GM23338 (cell line): ENCODE data around the gene CYB561D2. TPM values are rescaled to one million over a fixed set of nuclear protein-coding genes. Genes with fewer than 3 reads are reported as not detected.

Experiments used
- ATAC-seq: fragments of 200-7000 bp; cut with Tn5 transposase; 3 replicates; pipeline ENCODE4 v1.9.1; 2020
- DNase-seq: peaks from one replicate; pipeline ENCODE4 v3.0.0-alpha.2; 2015; ENCODE audit warnings: low spot score
- H2AFZ ChIP-seq: fragments of 200-600 bp; sonication (generic); 2 replicates; pipeline ENCODE4 v1.8.0; 2016; ENCODE audit warnings: antibody characterized with exemption, mild to moderate bottlenecking, moderate library complexity
- H3F3A ChIP-seq: fragments of 200-600 bp; sonication (generic); replicated peaks from 2 replicates; pipeline ENCODE4 v1.8.0; 2017; ENCODE audit warnings: antibody characterized with exemption, mixed run types, low read depth
- H3K27ac ChIP-seq: fragments of 200-600 bp; sonication (generic); 2 replicates; pipeline ENCODE4 v1.6.1; 2016; ENCODE audit warnings: low read depth
- H3K27me3 ChIP-seq: fragments of 200-600 bp; sonication (generic); 2 replicates; pipeline ENCODE4 v1.8.0; 2016; ENCODE audit warnings: mild to moderate bottlenecking, mixed run types, moderate library complexity; ENCODE audit not compliant: insufficient read depth
- H3K36me3 ChIP-seq: fragments of 200-600 bp; sonication (generic); 2 replicates; pipeline ENCODE4 v1.8.0; 2016; ENCODE audit warnings: mild to moderate bottlenecking; ENCODE audit not compliant: insufficient read depth
- H3K4me1 ChIP-seq: fragments of 200-600 bp; sonication (generic); 2 replicates; pipeline ENCODE4 v1.8.0; 2016; ENCODE audit warnings: mild to moderate bottlenecking, moderate library complexity; ENCODE audit not compliant: insufficient read depth
- H3K4me2 ChIP-seq: fragments of 200-600 bp; sonication (generic); 2 replicates; pipeline ENCODE4 v1.7.1; 2017; ENCODE audit warnings: mixed run types
- H3K4me3 ChIP-seq: fragments of 200-600 bp; sonication (generic); 2 replicates; pipeline ENCODE4 v1.6.1; 2016; ENCODE audit warnings: mixed run types
- H3K79me2 ChIP-seq: fragments of 200-600 bp; sonication (generic); replicated peaks from 2 replicates; pipeline ENCODE4 v1.8.0; 2017; ENCODE audit warnings: mild to moderate bottlenecking; ENCODE audit not compliant: insufficient read depth
- H3K9me2 ChIP-seq: fragments of 200-600 bp; sonication (generic); 2 replicates; pipeline ENCODE4 v1.8.0; 2017; ENCODE audit not compliant: insufficient read depth
- H4K20me1 ChIP-seq: fragments of 200-600 bp; sonication (generic); replicated peaks from 2 replicates; pipeline ENCODE4 v1.8.0; 2017; ENCODE audit warnings: mild to moderate bottlenecking; ENCODE audit not compliant: insufficient read depth
- H3K27ac Mint-ChIP-seq: 2 replicates; pipeline ENCODE4 v1.8.0; 2020; ENCODE audit warnings: inconsistent platforms, mild to moderate bottlenecking, moderate library complexity, mixed read lengths
- H3K27me3 Mint-ChIP-seq: 3 replicates; pipeline ENCODE4 v1.8.0; 2022; ENCODE audit warnings: low read depth, mild to moderate bottlenecking, moderate library complexity, mixed read lengths, inconsistent platforms; ENCODE audit not compliant: insufficient read depth, poor library complexity
- H3K36me3 Mint-ChIP-seq: 3 replicates; pipeline ENCODE4 v1.8.0; 2021; ENCODE audit warnings: low read depth, mild to moderate bottlenecking, inconsistent platforms, moderate library complexity, mixed read lengths
- H3K4me1 Mint-ChIP-seq: 3 replicates; pipeline ENCODE4 v1.8.0; 2020; ENCODE audit warnings: mild to moderate bottlenecking, inconsistent platforms, mixed read lengths
- H3K4me3 Mint-ChIP-seq: 3 replicates; pipeline ENCODE4 v1.8.0; 2021; ENCODE audit warnings: moderate library complexity, mild to moderate bottlenecking, inconsistent platforms, mixed read lengths
- H3K9me3 Mint-ChIP-seq: 3 replicates; pipeline ENCODE4 v1.8.0; 2020; ENCODE audit warnings: moderate library complexity, mild to moderate bottlenecking, inconsistent platforms, mixed read lengths
- EZH2 ChIP-seq: fragments of 200-600 bp; sonication (generic); IDR thresholded peaks from one replicate; pipeline ENCODE4 v1.8.0; 2017; ENCODE audit warnings: antibody characterized with exemption, mild to moderate bottlenecking, low read depth; ENCODE audit not compliant: unreplicated experiment
- JUNB ChIP-seq: IDR thresholded peaks from one replicate; pipeline ENCODE4 v1.6.1; 2016; ENCODE audit warnings: antibody characterized with exemption; ENCODE audit not compliant: unreplicated experiment
- STAT1 ChIP-seq: IDR thresholded peaks from one replicate; pipeline ENCODE4 v1.6.1; 2016; ENCODE audit warnings: antibody characterized with exemption; ENCODE audit not compliant: unreplicated experiment
- ZNF331 ChIP-seq: fragments of 250-450 bp; sonication (Bioruptor Pico); IDR thresholded peaks from 2 replicates; pipeline ENCODE4 v1.5.0; 2020; ENCODE audit warnings: low read depth, mild to moderate bottlenecking, moderate library complexity
- polyA plus RNA-seq: library from polyadenylated mRNA; unstranded; fragments of >200 nt; fragmentation: Nextera tagmentation; extraction: Ambion mirVana; gene quantifications from 2 replicates; pipeline ENCODE4 v1.2.1, GENCODE V29; 2016
- total RNA-seq: library from RNA; depleted of rRNA; stranded (reverse); fragments of >200 nt; shearing (Covaris generic); gene quantifications from 2 replicates; pipeline ENCODE4 v1.2.3, GENCODE V29; 2014
- TF ChIP-seq, protein P1 (sequence below): IDR thresholded peaks from one replicate; pipeline ENCODE4 v1.6.1; 2018; ENCODE audit warnings: antibody characterized with exemption; ENCODE audit not compliant: unreplicated experiment

Gene CYB561D2
- total and polyA plus RNA-seq, 2 experiments from 2014 or later, result 10.1 to 18.2 TPM

DNA sequence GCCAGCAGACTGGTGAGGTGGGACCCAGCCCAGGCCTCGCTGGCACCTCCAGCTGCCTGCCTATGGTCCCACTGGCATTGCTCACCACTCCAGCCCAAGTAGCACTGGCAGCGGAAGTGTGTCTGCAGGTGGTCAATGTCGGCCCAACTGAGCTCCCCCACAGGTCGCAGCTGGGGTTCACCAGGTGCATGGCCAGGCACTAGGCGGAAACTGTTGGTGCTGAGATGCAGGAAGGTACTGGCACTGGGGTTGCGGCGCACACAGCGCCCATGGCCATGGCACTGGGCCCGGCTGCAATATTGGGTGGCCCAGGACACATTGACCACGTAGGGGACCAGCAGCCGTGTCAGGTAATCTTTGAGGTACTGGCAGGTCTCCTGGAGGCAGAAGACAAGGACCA is 32.5 kb upstream of the CYB561D2 start:
- peaks cover 8% of the 10 kb centered on the region for H3K36me3 ChIP-seq

DNA sequence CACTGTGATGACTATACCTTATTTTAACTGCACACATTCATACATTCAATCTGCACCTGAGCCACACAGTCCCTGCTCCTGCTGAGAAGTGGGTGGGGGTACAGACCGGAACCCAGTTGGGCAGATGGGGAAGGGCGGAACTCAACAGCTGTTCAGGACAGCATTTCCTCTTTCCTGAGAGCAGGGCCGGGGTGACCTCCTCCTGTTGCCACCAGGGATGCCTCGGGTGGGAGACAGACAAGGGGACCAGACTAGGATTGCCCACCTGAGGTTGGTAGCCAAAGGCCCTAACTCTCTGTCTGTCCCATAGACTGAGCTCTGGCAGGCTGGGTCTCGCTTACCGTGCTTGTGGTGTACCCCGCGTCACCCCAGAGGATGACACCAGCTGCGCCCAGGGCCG is 32.0 kb upstream of the CYB561D2 start:
- DNase-seq (no peak), ATAC-seq (no peak)
- Histone ChIP-seq H3F3A (peaks cover 20% of the 10 kb centered on the region; the same call in 1 of the 2 replicates), H3K27ac (no peak overlapping the region), H3K36me3 (peaks cover 8% of the 10 kb centered on the region), H3K27me3 (no peaks in the 10 kb centered on the region), H3K9me2 (no peaks in the 10 kb centered on the region), H2AFZ (no peak overlapping the region), H3K4me3 (no peak overlapping the region), H4K20me1 (peaks cover 5% of the 10 kb centered on the region; the same call in 1 of the 2 replicates), H3K4me1 (peaks cover 15% of the 10 kb centered on the region), H3K79me2 (peaks cover 26% of the 10 kb centered on the region), H3K4me2 (no peak overlapping the region)
- Mint-ChIP-seq H3K4me1 (peaks cover 30% of the 10 kb centered on the region), H3K4me3 (peak overlapping the region; percentile 86; the same call in 2 of the 3 replicates), H3K9me3 (peaks cover 7% of the 10 kb centered on the region), H3K27ac (no peak overlapping the region), H3K36me3 (peaks cover 59% of the 10 kb centered on the region), H3K27me3 (peaks cover 10% of the 10 kb centered on the region)
- TF ChIP-seq JUNB, result no peak

More for the DNA sequence above, 32.5 kb upstream of the CYB561D2 start:
- Histone ChIP-seq H3K27me3 (no peaks in the 10 kb centered on the region), H2AFZ (no peak overlapping the region), H3K27ac (no peak overlapping the region), H3K4me2 (no peak overlapping the region), H3K4me1 (peaks cover 11% of the 10 kb centered on the region), H3K9me2 (no peaks in the 10 kb centered on the region), H4K20me1 (peaks cover 5% of the 10 kb centered on the region; the same call in 1 of the 2 replicates), H3K4me3 (no peak overlapping the region), H3F3A (peaks cover 20% of the 10 kb centered on the region; the same call in 1 of the 2 replicates), H3K79me2 (peaks cover 26% of the 10 kb centered on the region)
- peaks cover 25% of the 10 kb centered on the region for H3K4me1 Mint-ChIP-seq
- peaks cover 12% of the 10 kb centered on the region for H3K9me3 Mint-ChIP-seq
- TF ChIP-seq STAT1 (no peak), EZH2 (no peak), ZNF331 (CRISPR knock-in tag) (no peak)
- TF ChIP-seq, protein P1, sequence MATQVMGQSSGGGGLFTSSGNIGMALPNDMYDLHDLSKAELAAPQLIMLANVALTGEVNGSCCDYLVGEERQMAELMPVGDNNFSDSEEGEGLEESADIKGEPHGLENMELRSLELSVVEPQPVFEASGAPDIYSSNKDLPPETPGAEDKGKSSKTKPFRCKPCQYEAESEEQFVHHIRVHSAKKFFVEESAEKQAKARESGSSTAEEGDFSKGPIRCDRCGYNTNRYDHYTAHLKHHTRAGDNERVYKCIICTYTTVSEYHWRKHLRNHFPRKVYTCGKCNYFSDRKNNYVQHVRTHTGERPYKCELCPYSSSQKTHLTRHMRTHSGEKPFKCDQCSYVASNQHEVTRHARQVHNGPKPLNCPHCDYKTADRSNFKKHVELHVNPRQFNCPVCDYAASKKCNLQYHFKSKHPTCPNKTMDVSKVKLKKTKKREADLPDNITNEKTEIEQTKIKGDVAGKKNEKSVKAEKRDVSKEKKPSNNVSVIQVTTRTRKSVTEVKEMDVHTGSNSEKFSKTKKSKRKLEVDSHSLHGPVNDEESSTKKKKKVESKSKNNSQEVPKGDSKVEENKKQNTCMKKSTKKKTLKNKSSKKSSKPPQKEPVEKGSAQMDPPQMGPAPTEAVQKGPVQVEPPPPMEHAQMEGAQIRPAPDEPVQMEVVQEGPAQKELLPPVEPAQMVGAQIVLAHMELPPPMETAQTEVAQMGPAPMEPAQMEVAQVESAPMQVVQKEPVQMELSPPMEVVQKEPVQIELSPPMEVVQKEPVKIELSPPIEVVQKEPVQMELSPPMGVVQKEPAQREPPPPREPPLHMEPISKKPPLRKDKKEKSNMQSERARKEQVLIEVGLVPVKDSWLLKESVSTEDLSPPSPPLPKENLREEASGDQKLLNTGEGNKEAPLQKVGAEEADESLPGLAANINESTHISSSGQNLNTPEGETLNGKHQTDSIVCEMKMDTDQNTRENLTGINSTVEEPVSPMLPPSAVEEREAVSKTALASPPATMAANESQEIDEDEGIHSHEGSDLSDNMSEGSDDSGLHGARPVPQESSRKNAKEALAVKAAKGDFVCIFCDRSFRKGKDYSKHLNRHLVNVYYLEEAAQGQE, result no peak
- peaks cover 64% of the 10 kb centered on the region for H3K36me3 Mint-ChIP-seq
- peaks cover 10% of the 10 kb centered on the region for H3K27me3 Mint-ChIP-seq
- no peak overlapping the region; the same call in 2 of the 3 replicates for H3K4me3 Mint-ChIP-seq
- no peak for ATAC-seq
- no peak overlapping the region for H3K27ac Mint-ChIP-seq
- DNase-seq, result no peak
